Body of pancreas (tissue), 4 donors: ENCODE measurements around the gene DNAJC6.

Experiments used
- POLR2A ChIP-seq, 3 donors: fragments of 450-650 bp; IDR thresholded peaks; one replicate each; pipeline ENCODE4 v1.6.1; 2016; ENCODE audit warnings: antibody characterized with exemption in 3 of 3, mild to moderate bottlenecking in 2 of 3
- TF ChIP-seq, protein P1 (sequence below), 7 experiments: fragments of 450-650 bp in 4 of 7; fragments of 200-600 bp in 3 of 7; sonication (generic) in 3 of 7; IDR thresholded peaks; one replicate each; pipeline ENCODE4 v1.5.1; 2016 to 2019; ENCODE audit warnings: antibody characterized with exemption in 7 of 7

GRCh38 chr1:65417729-65418128 is 108.4 kb downstream of the DNAJC6 start:
- no peak for TF ChIP-seq POLR2A (IDR thresholded peaks at IDR 0.05)
- TF ChIP-seq, protein P1, sequence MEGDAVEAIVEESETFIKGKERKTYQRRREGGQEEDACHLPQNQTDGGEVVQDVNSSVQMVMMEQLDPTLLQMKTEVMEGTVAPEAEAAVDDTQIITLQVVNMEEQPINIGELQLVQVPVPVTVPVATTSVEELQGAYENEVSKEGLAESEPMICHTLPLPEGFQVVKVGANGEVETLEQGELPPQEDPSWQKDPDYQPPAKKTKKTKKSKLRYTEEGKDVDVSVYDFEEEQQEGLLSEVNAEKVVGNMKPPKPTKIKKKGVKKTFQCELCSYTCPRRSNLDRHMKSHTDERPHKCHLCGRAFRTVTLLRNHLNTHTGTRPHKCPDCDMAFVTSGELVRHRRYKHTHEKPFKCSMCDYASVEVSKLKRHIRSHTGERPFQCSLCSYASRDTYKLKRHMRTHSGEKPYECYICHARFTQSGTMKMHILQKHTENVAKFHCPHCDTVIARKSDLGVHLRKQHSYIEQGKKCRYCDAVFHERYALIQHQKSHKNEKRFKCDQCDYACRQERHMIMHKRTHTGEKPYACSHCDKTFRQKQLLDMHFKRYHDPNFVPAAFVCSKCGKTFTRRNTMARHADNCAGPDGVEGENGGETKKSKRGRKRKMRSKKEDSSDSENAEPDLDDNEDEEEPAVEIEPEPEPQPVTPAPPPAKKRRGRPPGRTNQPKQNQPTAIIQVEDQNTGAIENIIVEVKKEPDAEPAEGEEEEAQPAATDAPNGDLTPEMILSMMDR (IDR thresholded peaks at IDR 0.05): no peak
